IMR-90 (cell line): ENCODE measurements around the gene MBTPS1. TPM values are rescaled to one million over a fixed set of nuclear protein-coding genes. Genes with fewer than 3 reads are reported as not detected.

Experiments
- ATAC-seq: fragments of 200-7000 bp; cut with Tn5 transposase; 2 replicates; pipeline ENCODE4 v1.9.1; 2020; ENCODE audit warnings: low read depth, mild to moderate bottlenecking, moderate library complexity
- BruUV-seq: library from RNA; stranded (reverse); fragments of 400-500 nt; replicated peaks from 2 replicates; lab custom pipeline; 2021; lab: Mats Ljungman, UMichigan
- CTCF ChIA-PET: fragments of 300-600 bp; formaldehyde crosslinking; extraction: SDS; loops from one replicate; lab custom pipeline; 2021; ENCODE audit warnings: antibody characterized with exemption; lab: Yijun Ruan, JAX
- POLR2A ChIA-PET: fragments of 300-600 bp; sonication (Branson Sonifier 250); formaldehyde crosslinking; loops from one replicate; lab custom pipeline; 2022; ENCODE audit warnings: antibody characterized with exemption; ENCODE audit not compliant: unreplicated experiment; lab: Charles Lee
- DNase-seq: peaks from one replicate; pipeline ENCODE4 v3.0.0; 2013
- H2AFZ ChIP-seq: replicated peaks from 2 replicates; pipeline ENCODE3; 2013; ENCODE audit warnings: low read length, mild to moderate bottlenecking; ENCODE audit not compliant: poor library complexity
- H2AK5ac ChIP-seq: 2 replicates; pipeline ENCODE4 v1.6.1; 2013; ENCODE audit warnings: low read depth, low read length, inconsistent platforms
- H2AK9ac ChIP-seq: replicated peaks from 2 replicates; pipeline ENCODE3; 2013; ENCODE audit warnings: mild to moderate bottlenecking, low read depth, low read length, moderate library complexity; ENCODE audit not compliant: poor library complexity
- H2BK120ac ChIP-seq: 2 replicates; pipeline ENCODE4 v1.6.1; 2013; ENCODE audit warnings: low read depth, low read length, inconsistent platforms
- H2BK15ac ChIP-seq: 3 replicates; pipeline ENCODE4 v1.6.1; 2013; ENCODE audit warnings: low read depth, low read length, inconsistent platforms
- H2BK20ac ChIP-seq: 2 replicates; pipeline ENCODE4 v1.6.1; 2013; ENCODE audit warnings: low read depth, mild to moderate bottlenecking, inconsistent platforms, low read length, moderate library complexity
- H2BK5ac ChIP-seq: 2 replicates; pipeline ENCODE4 v1.6.1; 2013; ENCODE audit warnings: mild to moderate bottlenecking, low read depth, low read length, inconsistent platforms; ENCODE audit not compliant: poor library complexity, severe bottlenecking
- H3K14ac ChIP-seq: replicated peaks from 2 replicates; pipeline ENCODE4 v1.6.1; 2013; ENCODE audit warnings: low read depth, low read length, inconsistent platforms
- H3K18ac ChIP-seq: 2 replicates; pipeline ENCODE4 v1.6.1; 2013; ENCODE audit warnings: low read depth, low read length, control low read depth
- H3K23ac ChIP-seq: 2 replicates; pipeline ENCODE4 v1.6.1; 2013; ENCODE audit warnings: low read depth, low read length, inconsistent platforms
- H3K27ac ChIP-seq: 2 replicates; pipeline ENCODE4 v1.5.1; 2013; ENCODE audit warnings: mild to moderate bottlenecking, control low read depth, low read length; ENCODE audit not compliant: insufficient read depth
- H3K27me3 ChIP-seq: 2 replicates; pipeline ENCODE4 v1.6.1; 2013; ENCODE audit warnings: low read length; ENCODE audit not compliant: control insufficient read depth, insufficient read depth
- H3K36me3 ChIP-seq: 2 replicates; pipeline ENCODE4 v1.6.1; 2013; ENCODE audit warnings: low read length, mixed read lengths; ENCODE audit not compliant: control insufficient read depth, insufficient read depth
- H3K4ac ChIP-seq: 2 replicates; pipeline ENCODE4 v1.6.1; 2013; ENCODE audit warnings: low read depth, low read length, inconsistent platforms
- H3K4me1 ChIP-seq: 2 replicates; pipeline ENCODE4 v1.6.1; 2013; ENCODE audit warnings: low read length, mixed read lengths; ENCODE audit not compliant: control insufficient read depth, insufficient read depth
- H3K4me2 ChIP-seq: 2 replicates; pipeline ENCODE4 v1.6.1; 2013; ENCODE audit warnings: low read depth, mild to moderate bottlenecking, control low read depth, low read length, moderate library complexity
- H3K4me3 ChIP-seq: 2 replicates; pipeline ENCODE4 v1.5.1; 2013; ENCODE audit warnings: low read depth, mild to moderate bottlenecking, control low read depth, low read length, moderate library complexity; ENCODE audit not compliant: insufficient read depth
- H3K56ac ChIP-seq: 2 replicates; pipeline ENCODE4 v1.6.1; 2013; ENCODE audit warnings: low read length, inconsistent platforms; ENCODE audit not compliant: insufficient read depth; ENCODE audit errors: extremely low read depth
- H3K79me1 ChIP-seq, 2 experiments: 2 replicates each; pipeline ENCODE4 v1.6.1; 2013; ENCODE audit warnings: low read length in 2 of 2, inconsistent platforms in 1 of 2, low read depth in 1 of 2
- H3K9ac ChIP-seq: 2 replicates; pipeline ENCODE4 v1.6.1; 2013; ENCODE audit warnings: low read depth, low read length, control low read depth
- H3K9me1 ChIP-seq: 2 replicates; pipeline ENCODE4 v1.6.1; 2013; ENCODE audit warnings: low read length, inconsistent platforms; ENCODE audit not compliant: insufficient read depth
- H3K9me3 ChIP-seq: 2 replicates; pipeline ENCODE4 v1.6.1; 2013; ENCODE audit warnings: low read length; ENCODE audit not compliant: control insufficient read depth, insufficient read depth
- H4K20me1 ChIP-seq: 2 replicates; pipeline ENCODE4 v1.6.1; 2013; ENCODE audit warnings: low read length, inconsistent platforms; ENCODE audit not compliant: insufficient read depth
- H4K5ac ChIP-seq: 2 replicates; pipeline ENCODE4 v1.6.1; 2013; ENCODE audit warnings: mild to moderate bottlenecking, low read depth, low read length, control low read depth
- H4K8ac ChIP-seq, 2 experiments: 2 replicates each; pipeline ENCODE4 v1.6.1; 2013; ENCODE audit warnings: low read depth in 2 of 2, low read length in 2 of 2, control low read depth in 1 of 2, inconsistent platforms in 1 of 2
- H4K91ac ChIP-seq: 2 replicates; pipeline ENCODE4 v1.6.1; 2013; ENCODE audit warnings: low read depth, low read length, inconsistent platforms; ENCODE audit not compliant: insufficient read depth
- BHLHE40 ChIP-seq: fragments of 150-350 bp; IDR thresholded peaks from 2 replicates; pipeline ENCODE4 v1.6.1; 2016; ENCODE audit warnings: mild to moderate bottlenecking, low read depth, low read length
- CEBPB ChIP-seq: IDR thresholded peaks from 2 replicates; pipeline ENCODE4 v1.6.1; 2012; ENCODE audit warnings: low read depth, low read length, improper control_type of control experiment
- FOS ChIP-seq: fragments of 150-350 bp; IDR thresholded peaks from 2 replicates; pipeline ENCODE4 v1.6.1; 2016; ENCODE audit warnings: low read depth, low read length
- MXI1 ChIP-seq: IDR thresholded peaks from 2 replicates; pipeline ENCODE4 v1.6.1; 2012; ENCODE audit warnings: low read depth, mild to moderate bottlenecking, low read length, moderate library complexity, borderline replicate concordance
- RFX5 ChIP-seq: IDR thresholded peaks from 2 replicates; pipeline ENCODE4 v1.8.0; 2012; ENCODE audit warnings: low read depth, mild to moderate bottlenecking, low read length, moderate library complexity
- WGBS, 2 experiments: methylation state at CpG; one replicate each; pipeline versions ENCODE4 v1.1.5 to v1.1.7; 2013; ENCODE audit warnings: missing lambda C conversion rate in 2 of 2; ENCODE audit not compliant: insufficient read length in 1 of 2; ENCODE audit errors: extremely low coverage in 2 of 2; 5-methylcytosine and 5-hydroxymethylcytosine counted together
- dilution Hi-C: fragments of 300-500 bp; cut with HindIII; formaldehyde crosslinking; loops from one replicate; pipeline ENCODE4 v1.14.3; 2018; ENCODE audit warnings: low sequenced_read_pairs; ENCODE audit not compliant: unreplicated experiment
- in situ Hi-C: fragments of 300-500 bp; cut with MboI; formaldehyde crosslinking; loops from 3 replicates; pipeline ENCODE4 v1.14.3; 2019; ENCODE audit warnings: low sequenced_read_pairs, inconsistent platforms, mixed read lengths
- intact Hi-C: fragments of 100-400 bp; cut with micrococcal nuclease; formaldehyde crosslinking; loops from 2 replicates; pipeline ENCODE4 v1.10.0; 2022
- polyA plus RNA-seq, 3 experiments: library from polyadenylated mRNA; depleted of rRNA; stranded (reverse); fragments of >200 nt; gene quantifications; 2 replicates each; pipeline ENCODE4 v1.2.3, GENCODE V29; 2012; ENCODE audit warnings: low replicate concordance in 1 of 3
- total RNA-seq: library from RNA; depleted of rRNA; stranded (reverse); fragments of >200 nt; gene quantifications from 2 replicates; pipeline ENCODE4 v1.2.3, GENCODE V29; 2012

MBTPS1 gene
- total and polyA plus RNA-seq, 2 of the 4 experiments (the other 2 are of a cell fraction) = 59.0 to 70.4 TPM

DNA sequence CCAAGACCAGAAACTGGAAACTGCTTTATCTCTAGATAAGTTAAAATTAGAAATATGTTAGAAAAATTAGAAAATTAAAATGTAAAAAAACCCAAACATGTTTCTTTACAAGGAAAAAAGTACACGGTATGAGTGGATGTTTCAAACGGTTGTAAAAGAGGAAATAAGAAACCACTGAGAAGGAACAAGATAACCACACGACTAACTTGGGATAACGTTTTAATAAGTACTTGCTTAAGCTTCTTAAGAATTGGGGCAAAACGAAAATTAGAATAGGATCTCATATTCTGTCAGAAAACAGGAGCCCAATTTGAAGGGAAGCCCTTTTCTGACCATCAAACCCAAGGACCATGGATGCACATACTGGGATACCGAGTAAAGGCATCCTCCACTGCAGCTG, 31.0 kb downstream of the MBTPS1 start:
- H2BK20ac ChIP-seq = no peak overlapping the region
- ChIA-PET POLR2A (no interaction called here), CTCF (no interaction called here)
- no peak overlapping the region for H4K8ac ChIP-seq
- no peak overlapping the region for H2AFZ ChIP-seq
- H3K23ac ChIP-seq = no peak overlapping the region
- no peak overlapping the region for H3K4ac ChIP-seq
- ATAC-seq (no peak), DNase-seq (no peak)
- TF ChIP-seq BHLHE40 = no peak
- TF ChIP-seq FOS = no peak
- no peak for TF ChIP-seq RFX5
- no peak for TF ChIP-seq CEBPB
- no peak for TF ChIP-seq MXI1
- H2BK120ac ChIP-seq = no peak overlapping the region
- no peak overlapping the region for H2BK15ac ChIP-seq
- peaks cover 7% of the 10 kb centered on the region; the same call in 1 of the 2 replicates for H4K20me1 ChIP-seq
- no peak overlapping the region for H4K5ac ChIP-seq
- H3K27ac ChIP-seq = no peak overlapping the region
- no peak overlapping the region for H2AK9ac ChIP-seq
- no peaks in the 10 kb centered on the region; a peak in 2 of 4 replicates for H3K79me1 ChIP-seq
- H3K4me1 ChIP-seq = no peaks in the 10 kb centered on the region
- H2AK5ac ChIP-seq = no peak overlapping the region
- no peak overlapping the region for H3K14ac ChIP-seq
- peaks cover 57% of the 10 kb centered on the region for H3K36me3 ChIP-seq
- no TSS peak for BruUV-seq
- H3K56ac ChIP-seq = no peak overlapping the region
- no peaks in the 10 kb centered on the region for H3K9me3 ChIP-seq
- no peak overlapping the region for H3K4me2 ChIP-seq
- in situ Hi-C loops (loop anchor here (5.0 to 10.0 kb wide), 2 partner anchors 92 to 399 kb away; no protein-coding TSS in a partner anchor), dilution Hi-C loops (no loop called here), intact Hi-C loops (no loop called here)
- no peak overlapping the region for H3K18ac ChIP-seq
- no peak overlapping the region for H4K91ac ChIP-seq
- H3K9ac ChIP-seq = no peak overlapping the region
- no peaks in the 10 kb centered on the region for H3K27me3 ChIP-seq
- no peak overlapping the region for H2BK5ac ChIP-seq
- no peaks in the 10 kb centered on the region for H3K9me1 ChIP-seq
- H3K4me3 ChIP-seq = no peak overlapping the region
- WGBS, 2 experiments = 100% methylated on average over 1 of the region's 6 CpGs; no CpG with 5 or more reads in 1 of the 2 experiments
